ENCODE data around the gene CLDN9.

GRCh38 chr16:2987833-2988232, 24.9 kb upstream of the CLDN9 start:
- no peak for TF ChIP-seq FOXP2 (optimal IDR thresholded peaks at IDR 0.05; ENCODE audit: control extremely low read depth, extremely low read length, insufficient read depth)
- no peak for TF ChIP-seq POLR2AphosphoS5 (IDR thresholded peaks at IDR 0.05; ENCODE audit: borderline replicate concordance, low read depth, low read length)
